SKM-1 treated with dmso at 0.1 percent for 144 hours (cell line): ENCODE data around the gene FOXO3.
"Not testable (repeated sequence)": the region's sequence is repeated elsewhere in the genome, so short reads cannot be mapped to it uniquely, and the experiment has no call there.

ENCODE experiments used
- DNase-seq: peaks from one replicate; lab custom pipeline; 2025; ENCODE audit not compliant: unreplicated experiment; lab: John Stamatoyannopoulos, UW

The FOXO3 gene

DNA sequence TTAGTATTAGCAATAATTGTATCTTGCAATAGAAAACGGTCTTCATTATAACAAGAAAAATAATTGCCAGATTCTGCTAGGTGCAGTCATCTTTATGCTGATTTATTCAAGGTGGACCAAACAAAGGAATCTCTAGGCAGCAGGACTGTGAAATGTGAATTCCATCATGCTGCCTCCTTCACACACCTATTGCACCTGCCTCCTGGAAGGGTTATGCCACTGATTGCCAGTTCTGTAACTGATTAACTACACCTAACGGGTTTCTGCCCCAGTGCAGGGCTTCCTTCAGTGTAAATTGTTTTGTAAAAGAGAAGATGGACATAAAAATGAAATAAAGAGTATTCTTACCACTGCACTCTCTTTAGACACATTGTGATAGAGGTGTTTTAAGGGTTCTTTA lies 96.1 kb downstream of the FOXO3 start:
- no peak for DNase-seq

DNA sequence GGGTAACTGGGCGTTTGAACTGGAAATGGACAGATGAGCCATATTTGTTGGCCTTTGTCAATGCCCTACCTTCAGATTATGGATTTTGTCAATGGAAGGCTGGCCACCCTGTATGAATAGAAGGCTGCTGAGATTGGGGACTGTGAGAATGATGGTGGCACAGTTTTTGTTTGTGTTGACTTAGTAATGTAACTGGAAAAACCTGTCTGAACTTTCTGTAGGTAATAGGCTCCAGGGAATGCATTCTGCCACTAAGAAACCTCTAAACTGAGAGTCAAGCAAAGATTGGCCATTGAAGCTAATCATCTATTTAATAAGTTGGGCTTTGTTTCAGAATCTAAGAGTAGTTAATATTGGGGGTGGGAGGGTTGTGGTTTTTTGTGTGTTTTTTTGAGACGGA lies 97.5 kb downstream of the FOXO3 start:
- DNase-seq, result no peak

DNA sequence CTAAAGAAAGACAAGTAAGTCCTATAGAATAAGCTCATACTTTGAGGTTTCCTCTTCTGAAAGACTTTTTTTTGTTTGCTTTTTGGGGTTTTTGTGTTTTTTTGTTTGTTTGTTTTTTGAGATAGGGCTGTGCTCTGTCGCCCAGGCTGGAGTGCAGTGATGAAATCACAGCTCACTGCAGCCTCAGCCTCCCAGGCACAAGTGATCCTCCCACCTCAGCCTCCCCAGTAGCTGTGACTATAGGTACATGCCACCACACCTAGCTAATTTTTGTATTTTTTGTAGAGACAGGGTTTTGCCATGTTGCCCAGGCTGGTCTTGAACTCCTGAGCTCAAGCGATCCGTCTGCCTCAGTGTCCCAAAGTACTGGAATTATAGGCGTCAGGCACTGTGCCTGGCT lies 98.1 kb downstream of the FOXO3 start:
- not testable (repeated sequence) for DNase-seq

DNA sequence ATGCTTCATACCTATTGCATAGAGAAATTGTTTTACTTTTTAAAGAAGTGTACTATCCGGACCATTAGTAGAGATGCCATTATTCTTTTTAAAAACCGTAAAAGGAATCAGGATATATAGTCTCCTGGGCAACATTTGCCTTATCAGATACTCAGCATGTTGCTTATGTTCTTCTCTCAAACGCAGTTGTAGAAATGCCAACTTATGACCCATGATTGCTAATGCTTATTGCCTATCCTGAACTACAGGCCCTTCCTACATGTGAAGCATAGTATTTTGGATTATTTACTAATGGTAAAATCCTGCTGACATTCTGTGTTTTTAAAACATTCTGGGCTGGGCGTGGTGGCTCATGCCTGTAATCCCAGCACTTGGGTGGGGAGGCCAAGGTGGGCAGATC lies 99.5 kb downstream of the FOXO3 start:
- DNase-seq, result no peak

DNA sequence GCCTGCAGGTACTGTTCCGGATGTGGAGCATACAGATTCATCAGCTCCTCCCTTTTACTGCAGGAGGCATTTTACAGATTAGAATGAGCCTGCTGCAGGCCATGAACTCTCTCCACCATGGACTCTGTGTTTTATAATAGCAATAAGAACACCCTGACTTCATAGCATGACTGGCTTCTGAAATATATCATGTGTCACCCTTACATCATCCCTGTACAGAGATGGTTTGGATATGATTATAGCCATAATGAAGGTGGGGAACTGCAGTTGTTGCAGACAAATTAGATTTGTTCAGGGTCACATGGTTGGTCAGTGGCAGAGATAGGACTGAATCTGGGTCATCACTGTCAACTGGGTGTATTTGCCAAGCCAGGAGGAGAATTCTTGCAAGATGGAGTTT lies 100.7 kb downstream of the FOXO3 start:
- no peak for DNase-seq

DNA sequence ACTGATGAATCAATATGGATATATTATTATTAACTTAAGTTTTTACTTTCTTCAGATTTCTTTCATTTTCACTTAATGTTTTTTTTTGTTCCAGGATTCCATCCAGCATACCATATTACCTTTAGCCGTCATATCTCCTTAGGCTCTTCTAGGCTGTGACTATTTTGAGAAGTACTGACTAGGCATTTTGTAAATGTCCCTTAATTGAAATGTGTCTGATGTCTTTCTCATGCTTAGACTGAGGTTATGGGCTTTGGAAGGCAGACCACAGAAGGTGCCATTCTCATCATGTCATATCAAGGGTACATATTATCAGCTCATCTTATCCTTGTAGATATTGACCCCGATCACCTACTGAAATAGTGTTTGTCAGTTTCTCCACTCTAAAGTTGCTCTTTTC lies 101.3 kb downstream of the FOXO3 start:
- DNase-seq, result no peak

DNA sequence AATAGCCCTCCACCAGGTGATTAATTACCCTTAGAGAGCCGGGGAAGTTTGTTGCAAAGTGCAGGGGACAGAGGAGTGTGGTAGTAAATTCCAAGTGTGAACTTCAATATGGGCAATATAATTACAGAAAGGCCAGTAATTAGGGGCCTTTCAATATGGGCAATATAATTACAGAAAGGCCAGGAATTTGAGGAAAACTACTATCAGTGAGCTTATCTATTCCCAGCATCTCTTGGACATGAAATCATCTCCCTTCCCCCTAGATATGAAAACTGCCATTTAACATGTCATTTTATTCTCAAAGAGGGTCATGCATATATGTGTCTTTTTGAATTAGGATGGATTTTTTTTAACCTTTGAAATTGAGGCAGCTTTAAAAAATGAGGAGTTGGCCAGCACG lies 102.0 kb downstream of the FOXO3 start:
- no peak for DNase-seq

DNA sequence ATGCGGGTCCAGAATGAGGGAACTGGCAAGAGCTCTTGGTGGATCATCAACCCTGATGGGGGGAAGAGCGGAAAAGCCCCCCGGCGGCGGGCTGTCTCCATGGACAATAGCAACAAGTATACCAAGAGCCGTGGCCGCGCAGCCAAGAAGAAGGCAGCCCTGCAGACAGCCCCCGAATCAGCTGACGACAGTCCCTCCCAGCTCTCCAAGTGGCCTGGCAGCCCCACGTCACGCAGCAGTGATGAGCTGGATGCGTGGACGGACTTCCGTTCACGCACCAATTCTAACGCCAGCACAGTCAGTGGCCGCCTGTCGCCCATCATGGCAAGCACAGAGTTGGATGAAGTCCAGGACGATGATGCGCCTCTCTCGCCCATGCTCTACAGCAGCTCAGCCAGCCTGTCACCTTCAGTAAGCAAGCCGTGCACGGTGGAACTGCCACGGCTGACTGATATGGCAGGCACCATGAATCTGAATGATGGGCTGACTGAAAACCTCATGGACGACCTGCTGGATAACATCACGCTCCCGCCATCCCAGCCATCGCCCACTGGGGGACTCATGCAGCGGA lies 102.9 kb downstream of the FOXO3 start:
- not testable (repeated sequence) for DNase-seq

DNA sequence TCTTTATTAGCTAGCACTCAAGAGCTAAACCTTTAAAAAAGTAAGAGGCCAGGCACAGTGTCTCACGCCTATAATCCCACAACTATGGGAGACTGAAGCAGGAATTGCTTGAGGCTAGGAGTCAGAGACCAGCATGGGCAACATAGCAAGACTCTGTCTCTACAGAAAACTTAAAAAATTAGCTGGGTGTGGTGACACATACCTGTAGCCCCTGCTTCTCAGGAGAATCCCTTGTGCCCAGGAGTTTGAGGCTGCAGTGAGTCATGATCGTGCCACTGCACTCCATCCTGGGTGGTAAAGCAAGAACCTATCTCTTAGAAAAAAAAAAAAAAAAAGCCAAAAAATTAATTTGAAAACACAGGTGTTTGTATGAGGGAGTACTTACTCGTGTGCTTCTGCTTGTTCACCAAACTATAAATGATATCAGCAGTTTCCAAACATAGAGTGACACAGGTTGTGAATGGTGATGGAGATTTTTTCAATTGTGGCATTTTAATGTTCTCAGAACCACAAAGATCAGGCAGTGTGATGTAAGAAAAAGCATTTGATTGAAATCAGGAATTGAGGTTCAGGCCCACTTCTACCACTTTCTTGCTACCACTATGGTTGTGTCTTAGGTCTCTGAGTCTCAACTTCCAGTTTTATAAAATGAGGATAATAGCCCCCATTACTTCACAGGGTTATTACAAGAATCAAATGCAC lies 104.9 kb downstream of the FOXO3 start:
- DNase-seq, result no peak

DNA sequence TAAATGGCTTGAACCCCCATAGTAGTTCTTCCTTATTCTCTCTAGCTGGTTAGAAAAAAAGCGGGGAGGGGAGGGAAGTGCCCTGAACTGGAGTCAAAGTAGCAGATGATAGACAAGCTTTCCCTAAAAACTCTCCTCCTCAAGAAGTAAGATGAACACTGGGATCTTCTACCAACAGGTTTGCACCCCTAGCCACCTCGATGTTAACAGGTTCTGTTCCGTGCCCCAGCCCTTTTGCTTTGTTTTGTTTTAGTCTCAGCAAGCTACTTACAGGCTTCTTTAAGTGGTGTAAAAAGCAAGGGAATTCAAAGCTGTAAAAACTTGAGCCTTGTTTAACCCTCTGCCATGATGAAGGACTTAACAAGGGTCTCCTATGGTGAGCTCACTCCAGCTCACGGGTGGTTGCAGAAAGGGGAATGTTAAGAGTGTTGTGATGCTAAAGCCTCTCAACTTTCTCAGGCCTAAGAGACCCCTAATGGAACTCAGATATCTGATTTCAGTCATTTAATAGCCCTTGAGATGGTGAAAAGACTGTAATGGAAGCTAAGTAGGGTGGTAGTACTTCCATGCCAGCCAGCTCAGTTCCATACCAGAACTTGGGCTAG lies 106.0 kb downstream of the FOXO3 start:
- no peak for DNase-seq

DNA sequence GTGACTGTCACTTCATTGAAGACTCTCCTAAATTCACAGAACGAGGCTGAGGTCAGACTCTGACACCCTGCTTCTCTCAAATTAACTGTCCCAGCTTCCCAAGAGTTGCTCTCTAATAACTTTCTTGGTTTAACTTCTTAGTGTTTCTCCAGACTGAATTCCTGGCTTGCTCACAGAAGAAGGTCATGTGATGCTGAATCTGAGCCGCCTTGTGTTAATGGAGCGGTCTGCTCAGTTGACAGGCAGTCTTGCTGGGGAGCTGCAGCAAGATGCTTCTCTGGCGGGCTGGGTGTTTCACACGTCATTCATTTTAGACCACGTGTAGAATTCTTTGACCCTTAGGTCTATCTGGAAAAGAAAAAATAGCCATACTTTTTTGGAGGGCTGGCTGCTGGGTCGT lies 107.3 kb downstream of the FOXO3 start:
- no peak for DNase-seq

DNA sequence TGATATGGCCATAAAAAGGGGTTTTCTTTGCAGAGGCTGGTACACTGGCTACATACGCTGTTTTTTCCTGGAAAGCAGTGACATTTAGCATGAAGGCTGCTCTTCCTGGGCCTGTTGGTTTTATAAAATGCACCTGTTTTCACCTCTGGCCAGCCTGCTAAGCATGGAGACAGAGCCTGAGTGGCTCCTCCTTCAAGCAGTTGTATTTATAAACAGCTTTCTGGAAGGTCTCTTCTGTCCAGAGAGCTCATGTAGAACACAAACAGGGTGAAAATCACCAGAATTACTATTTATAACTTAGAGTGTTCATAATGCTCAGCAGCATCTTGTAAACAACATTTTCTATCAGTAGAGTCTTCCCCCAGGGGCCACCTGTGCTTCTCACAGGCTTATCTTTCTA lies 109.0 kb downstream of the FOXO3 start:
- DNase-seq, result no peak

DNA sequence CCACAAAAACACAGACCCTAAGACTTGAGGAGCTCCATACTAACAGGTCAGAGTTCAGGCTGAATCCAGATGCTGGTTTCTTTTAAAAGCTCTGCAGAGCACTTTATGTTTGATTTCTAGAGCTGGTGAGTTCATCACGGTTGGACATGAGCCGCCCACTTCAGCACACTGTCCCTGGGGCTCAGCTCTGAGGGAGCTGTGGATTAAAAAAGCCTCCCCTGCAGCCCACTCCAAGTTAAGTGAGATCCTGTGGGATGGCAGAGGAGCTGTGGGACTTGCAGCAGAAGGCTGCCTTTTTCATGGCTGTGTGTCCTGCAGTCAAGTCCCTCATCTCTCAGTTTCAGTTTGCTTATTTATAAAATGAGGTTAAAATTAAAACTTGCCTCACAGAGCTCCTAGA lies 110.5 kb downstream of the FOXO3 start:
- no peak for DNase-seq

DNA sequence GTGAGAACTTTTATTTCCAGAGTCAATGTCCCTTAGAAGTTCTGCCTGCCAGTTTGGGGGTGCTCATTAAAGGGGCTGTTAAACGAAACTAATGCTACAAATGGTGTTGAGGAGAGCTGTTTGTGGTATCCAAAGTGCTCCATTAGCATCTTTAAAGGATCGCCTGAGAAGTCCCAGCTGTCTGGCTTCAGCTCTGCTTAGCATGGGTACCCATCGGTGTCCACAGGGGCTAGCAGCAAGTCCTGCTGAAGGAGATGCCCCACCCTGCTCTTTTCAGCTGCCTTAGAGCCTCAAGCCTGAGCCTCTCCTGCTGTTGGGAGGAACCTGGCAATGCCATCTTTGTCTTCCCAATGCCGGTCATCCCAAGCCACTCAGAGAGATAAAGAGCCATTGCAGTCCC lies 111.1 kb downstream of the FOXO3 start:
- no peak for DNase-seq

DNA sequence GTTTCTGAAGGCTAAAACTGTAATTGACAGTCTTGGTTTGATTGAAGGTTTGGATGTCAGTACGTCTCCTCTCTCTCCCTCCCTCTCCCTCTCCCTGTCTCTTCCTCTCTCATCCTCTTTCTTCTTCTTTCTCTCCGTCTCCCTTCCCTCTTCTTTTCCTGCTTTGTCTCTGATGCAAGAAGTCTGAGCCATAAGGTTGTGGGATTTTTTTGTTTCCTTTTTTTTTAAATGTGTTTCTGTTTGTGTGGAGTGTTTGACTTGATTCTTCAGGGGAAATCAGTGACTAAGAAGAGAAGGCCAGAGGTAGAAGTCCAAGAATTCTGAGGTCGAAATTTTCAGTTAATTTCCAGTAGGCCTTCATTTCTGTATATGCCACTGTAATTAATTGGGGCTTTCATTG lies 111.9 kb downstream of the FOXO3 start:
- DNase-seq, result no peak

DNA sequence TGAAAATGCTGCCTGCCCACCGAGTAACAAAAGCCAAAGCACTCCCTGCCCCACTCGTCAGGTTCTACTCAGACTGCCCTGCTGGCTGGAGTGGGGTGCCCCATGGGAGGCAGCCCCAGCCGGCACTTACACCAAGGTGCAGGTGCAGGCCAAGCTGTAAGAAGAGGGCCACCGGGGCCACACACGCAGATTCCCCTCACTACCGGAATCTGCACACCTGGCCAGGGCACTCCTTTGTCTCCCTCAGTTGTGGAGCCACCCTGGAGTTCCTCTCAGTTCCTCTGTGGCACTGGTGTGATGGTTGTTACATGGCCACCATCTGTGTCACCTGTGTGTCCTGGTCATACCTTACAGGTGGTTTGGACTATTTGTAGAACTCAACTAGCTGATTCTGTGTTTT lies 112.4 kb downstream of the FOXO3 start:
- DNase-seq, result no peak

DNA sequence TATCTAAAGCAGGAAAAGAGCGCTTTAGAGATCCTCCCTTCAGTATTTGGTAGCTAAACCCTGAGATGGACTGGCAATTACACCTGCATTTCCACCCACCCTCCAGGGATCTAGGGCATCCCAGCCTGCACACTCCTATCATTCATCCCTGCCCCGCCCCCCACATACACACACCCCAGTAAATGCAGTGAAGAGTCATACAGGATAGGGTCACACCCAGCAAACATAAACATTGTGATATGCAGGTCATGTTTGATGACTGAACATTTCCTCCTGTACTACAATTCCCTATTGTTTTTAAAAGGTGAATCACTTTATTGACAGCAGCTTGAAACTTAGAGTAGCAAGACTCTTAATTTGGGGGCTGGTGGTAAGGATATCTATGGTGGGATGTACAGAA lies 112.9 kb downstream of the FOXO3 start:
- DNase-seq, result no peak

DNA sequence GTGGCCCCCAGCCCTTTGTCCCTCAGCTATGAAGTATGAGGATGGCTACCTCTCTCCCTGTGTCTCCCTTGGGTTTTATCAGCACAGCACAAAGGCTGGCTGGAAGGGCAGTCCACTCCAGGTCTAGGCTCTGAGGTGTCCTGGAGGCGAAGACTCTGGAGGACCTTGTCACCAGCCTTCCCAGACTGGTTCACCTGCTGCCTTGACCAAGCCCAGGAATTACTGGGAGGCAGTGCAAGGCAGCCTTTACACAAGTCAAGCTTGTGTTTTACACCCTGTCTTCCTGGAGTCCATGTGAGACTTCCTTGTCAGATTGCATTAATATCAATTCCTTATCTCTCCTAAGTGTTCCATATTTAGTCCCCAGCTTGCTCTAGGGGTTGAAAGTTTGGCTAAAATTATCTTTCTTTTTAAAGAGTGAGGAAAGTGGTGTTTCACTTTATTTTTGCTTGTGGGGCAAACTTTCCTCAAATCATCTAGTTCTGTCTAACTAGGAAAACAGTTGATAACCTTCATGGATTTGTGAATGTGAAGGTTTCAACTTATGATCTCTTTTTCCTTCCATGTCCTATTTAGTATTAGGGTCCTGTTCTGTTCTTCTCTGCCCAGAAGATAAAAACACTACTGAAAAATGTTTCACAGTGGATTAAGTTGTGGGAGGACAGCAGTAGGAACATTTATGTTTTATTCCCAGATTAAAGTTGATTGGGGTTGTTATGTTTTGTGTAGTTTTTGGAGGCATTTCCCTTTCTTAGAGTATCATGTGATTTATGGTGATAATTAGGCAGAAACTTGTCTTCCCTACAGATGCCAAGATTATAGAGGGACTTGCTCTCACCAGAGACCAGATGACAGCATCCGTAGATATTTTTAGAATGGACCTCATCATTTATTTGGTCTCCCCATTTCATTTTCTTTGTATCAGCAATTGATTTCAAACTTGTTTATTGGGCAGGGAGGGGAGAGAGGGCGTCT lies 114.8 kb downstream of the FOXO3 start:
- no peak for DNase-seq

DNA sequence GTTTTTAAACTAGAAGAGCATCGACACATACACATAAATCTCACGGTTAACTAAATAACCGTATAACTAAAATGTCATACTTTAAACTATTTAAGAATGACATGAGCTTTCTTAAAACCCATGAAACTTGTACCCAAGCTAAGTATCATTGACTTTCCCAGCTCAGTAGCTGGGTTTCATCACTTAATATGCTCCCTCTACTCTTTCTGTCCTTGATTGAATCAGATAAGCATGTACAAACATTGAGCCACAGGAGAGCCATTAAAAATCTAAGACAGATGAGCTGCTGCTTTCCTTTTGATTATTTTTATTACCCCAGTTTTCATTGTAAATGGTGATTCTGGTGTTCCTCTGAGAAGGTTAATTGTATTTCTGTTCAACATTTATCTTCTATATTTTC lies 115.8 kb downstream of the FOXO3 start:
- DNase-seq, result no peak

DNA sequence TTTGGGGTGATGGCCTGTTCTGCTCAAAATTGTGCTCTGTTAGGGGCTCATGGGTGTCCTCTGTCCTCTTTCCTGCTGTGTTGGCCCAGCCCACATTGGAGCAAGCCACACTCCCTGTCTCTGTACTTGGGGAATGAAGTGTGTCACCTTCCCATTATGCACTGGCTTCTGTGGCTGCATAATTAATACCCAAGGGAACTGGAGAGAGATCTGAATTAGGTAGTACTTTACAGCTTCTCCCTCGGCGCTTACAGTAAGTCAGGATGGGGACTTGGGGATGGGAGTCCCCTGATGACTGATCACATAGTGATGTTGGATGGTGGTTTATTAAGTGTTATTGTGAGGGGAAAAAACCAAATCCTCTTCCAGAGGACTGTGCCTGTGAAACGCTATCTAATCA lies 116.6 kb downstream of the FOXO3 start:
- no peak for DNase-seq

DNA sequence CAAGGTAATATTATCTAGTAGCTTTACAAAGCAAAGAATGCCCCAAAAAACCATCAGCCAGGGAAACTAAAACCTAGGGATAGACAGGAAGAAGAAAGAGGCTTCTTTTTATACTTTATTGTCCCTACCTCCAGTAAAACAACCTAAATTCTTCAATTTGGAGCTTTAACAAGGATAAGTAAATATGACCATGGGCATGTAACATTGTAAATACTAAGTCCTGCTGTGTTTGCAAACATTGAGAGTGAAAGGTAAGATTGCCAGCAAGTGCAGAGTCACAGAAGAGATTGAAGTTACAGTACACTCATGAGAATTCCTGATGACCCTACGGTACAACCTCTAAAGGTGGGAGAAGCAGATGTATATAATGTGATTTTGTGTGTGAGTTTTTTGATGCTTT lies 117.2 kb downstream of the FOXO3 start:
- no peak for DNase-seq

DNA sequence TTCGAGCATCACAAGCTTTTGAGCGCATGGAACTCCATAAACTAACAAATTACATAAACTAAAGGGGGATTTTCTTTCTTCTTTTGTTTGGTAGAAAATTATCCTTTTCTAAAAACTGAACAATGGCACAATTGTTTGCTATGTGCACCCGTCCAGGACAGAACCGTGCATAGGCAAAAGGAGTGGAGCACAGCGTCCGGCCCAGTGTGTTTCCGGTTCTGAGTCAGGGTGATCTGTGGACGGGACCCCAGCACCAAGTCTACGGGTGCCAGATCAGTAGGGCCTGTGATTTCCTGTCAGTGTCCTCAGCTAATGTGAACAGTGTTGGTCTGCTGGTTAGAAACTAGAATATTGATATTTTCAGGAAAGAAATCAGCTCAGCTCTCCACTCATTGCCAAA lies 119.6 kb downstream of the FOXO3 start:
- DNase-seq, result not testable (repeated sequence)
